ENCODE data around the gene BUD31.

DNA sequence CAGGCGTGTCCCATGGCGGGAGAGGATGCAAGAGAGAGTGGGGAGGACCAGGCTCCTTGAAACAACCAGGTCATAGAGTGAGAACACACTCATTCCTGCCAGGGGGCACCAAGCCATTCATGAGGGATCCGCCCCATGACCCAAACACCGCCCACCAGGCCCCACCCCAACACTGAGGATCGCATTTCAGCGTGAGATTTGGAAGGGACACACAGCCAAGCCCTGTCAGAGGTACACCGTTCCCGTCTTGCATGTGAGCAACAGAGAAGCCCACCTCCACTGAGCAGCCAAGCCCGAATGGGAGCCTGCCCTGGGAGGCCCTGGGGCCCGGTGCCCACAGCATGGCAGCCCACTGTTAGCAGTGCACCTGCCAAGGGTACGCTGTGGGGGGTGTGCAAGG lies 42.1 kb upstream of the BUD31 start:
- TF ChIP-seq EZH2 (IDR thresholded peaks at IDR 0.05; ENCODE audit: borderline replicate concordance, control insufficient read depth, low read depth, low read length) (no peak), MTA2 (IDR thresholded peaks at IDR 0.05; ENCODE audit: low read depth) (no peak), POLR2A (IDR thresholded peaks at IDR 0.05; ENCODE audit: low read depth, low read length) (0 out of 2 replicates have a peak, but pooled peaks have one; percentile 19), ETV6 (conservative IDR thresholded peaks at IDR 0.05 in 1 of 2, IDR thresholded peaks at IDR 0.05 in 1 of 2; ENCODE audit: borderline replicate concordance in 1 of 2, low read depth in 1 of 2) (no peak), ZNF274 (IDR thresholded peaks at IDR 0.05; ENCODE audit: insufficient read depth, insufficient read length) (no peak), EP300 (IDR thresholded peaks at IDR 0.05; ENCODE audit: borderline replicate concordance in 1 of 2, control insufficient read depth in 1 of 2, low read depth in 2 of 2, low read length in 2 of 2) (no peak), FOXM1 (IDR thresholded peaks at IDR 0.05; ENCODE audit: low read depth, low read length) (no peak)
- TF ChIP-seq, protein P1, sequence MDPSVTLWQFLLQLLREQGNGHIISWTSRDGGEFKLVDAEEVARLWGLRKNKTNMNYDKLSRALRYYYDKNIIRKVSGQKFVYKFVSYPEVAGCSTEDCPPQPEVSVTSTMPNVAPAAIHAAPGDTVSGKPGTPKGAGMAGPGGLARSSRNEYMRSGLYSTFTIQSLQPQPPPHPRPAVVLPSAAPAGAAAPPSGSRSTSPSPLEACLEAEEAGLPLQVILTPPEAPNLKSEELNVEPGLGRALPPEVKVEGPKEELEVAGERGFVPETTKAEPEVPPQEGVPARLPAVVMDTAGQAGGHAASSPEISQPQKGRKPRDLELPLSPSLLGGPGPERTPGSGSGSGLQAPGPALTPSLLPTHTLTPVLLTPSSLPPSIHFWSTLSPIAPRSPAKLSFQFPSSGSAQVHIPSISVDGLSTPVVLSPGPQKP (IDR thresholded peaks at IDR 0.05; ENCODE audit: low read depth, low read length): no peak
- TF ChIP-seq, protein P2, sequence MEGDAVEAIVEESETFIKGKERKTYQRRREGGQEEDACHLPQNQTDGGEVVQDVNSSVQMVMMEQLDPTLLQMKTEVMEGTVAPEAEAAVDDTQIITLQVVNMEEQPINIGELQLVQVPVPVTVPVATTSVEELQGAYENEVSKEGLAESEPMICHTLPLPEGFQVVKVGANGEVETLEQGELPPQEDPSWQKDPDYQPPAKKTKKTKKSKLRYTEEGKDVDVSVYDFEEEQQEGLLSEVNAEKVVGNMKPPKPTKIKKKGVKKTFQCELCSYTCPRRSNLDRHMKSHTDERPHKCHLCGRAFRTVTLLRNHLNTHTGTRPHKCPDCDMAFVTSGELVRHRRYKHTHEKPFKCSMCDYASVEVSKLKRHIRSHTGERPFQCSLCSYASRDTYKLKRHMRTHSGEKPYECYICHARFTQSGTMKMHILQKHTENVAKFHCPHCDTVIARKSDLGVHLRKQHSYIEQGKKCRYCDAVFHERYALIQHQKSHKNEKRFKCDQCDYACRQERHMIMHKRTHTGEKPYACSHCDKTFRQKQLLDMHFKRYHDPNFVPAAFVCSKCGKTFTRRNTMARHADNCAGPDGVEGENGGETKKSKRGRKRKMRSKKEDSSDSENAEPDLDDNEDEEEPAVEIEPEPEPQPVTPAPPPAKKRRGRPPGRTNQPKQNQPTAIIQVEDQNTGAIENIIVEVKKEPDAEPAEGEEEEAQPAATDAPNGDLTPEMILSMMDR (IDR thresholded peaks at IDR 0.05 in 2 of 3, conservative IDR thresholded peaks at IDR 0.05 in 1 of 3; ENCODE audit: control insufficient read depth in 2 of 3, extremely low read depth in 1 of 3, insufficient read depth in 1 of 3, low read depth in 3 of 3, low read length in 3 of 3): no peak
